Subcutaneous adipose tissue (tissue), 4 donors: ENCODE measurements around the gene YWHAE. TPM values are rescaled to one million over a fixed set of nuclear protein-coding genes. Genes with fewer than 3 reads are reported as not detected.

Experiments
- CTCF ChIP-seq: fragments of 450-650 bp; IDR thresholded peaks from one replicate; pipeline ENCODE4 v1.5.1; 2016; ENCODE audit warnings: low read depth, mild to moderate bottlenecking, control low read depth, antibody characterized with exemption, moderate library complexity
- total RNA-seq, 4 donors: library from RNA; depleted of rRNA; stranded (reverse); fragments of >200 nt; gene quantifications; one replicate each; pipeline ENCODE4 v1.1.0, GENCODE V29; 2016

Gene YWHAE
- total RNA-seq, 4 donors from 2014 or later: 501 to 781 (median 598) TPM

- no peak for TF ChIP-seq CTCF
Measured at GRCh38 chr17:1398931-1399678, 917 bp downstream of the YWHAE start.

- TF ChIP-seq CTCF: no peak
Measured at GRCh38 chr17:1398028-1398427, 2.0 kb downstream of the YWHAE start.

- no peak for TF ChIP-seq CTCF
Measured at GRCh38 chr17:1391577-1391976, 8.4 kb downstream of the YWHAE start.

GRCh38 chr17:1390432-1391367 lies 9.3 kb downstream of the YWHAE start:
- TF ChIP-seq CTCF: no peak

GRCh38 chr17:1386265-1386664 lies 13.8 kb downstream of the YWHAE start:
- no peak for TF ChIP-seq CTCF

GRCh38 chr17:1385861-1386260 lies 14.2 kb downstream of the YWHAE start:
- TF ChIP-seq CTCF: no peak

GRCh38 chr17:1384905-1385435 lies 15.1 kb downstream of the YWHAE start:
- no peak for TF ChIP-seq CTCF
